AG04450 (cell line): Measurements from ENCODE around the gene LRRC36. TPM values are rescaled to one million over a fixed set of nuclear protein-coding genes. Genes with fewer than 3 reads are reported as not detected.

Experiments
- CTCF ChIA-PET: fragments of 300-600, 350-600 bp; formaldehyde crosslinking; extraction: SDS; loops from one replicate; lab custom pipeline; 2022; ENCODE audit warnings: antibody characterized with exemption, inconsistent platforms; lab: Charles Lee
- POLR2A ChIA-PET: fragments of 350-600 bp; formaldehyde crosslinking; extraction: SDS; loops from one replicate; lab custom pipeline; 2021; ENCODE audit warnings: antibody characterized with exemption, inconsistent platforms; lab: Yijun Ruan, JAX
- DNase-seq: peaks from one replicate; pipeline ENCODE4 v3.0.0-alpha.2; 2011; ENCODE audit warnings: low read depth, low spot score
- H3K27ac ChIP-seq: one replicate; pipeline ENCODE4 v1.5.1; 2012; ENCODE audit warnings: low read depth, low read length, control low read depth
- H3K27me3 ChIP-seq: one replicate; pipeline ENCODE4 v1.6.0; 2012; ENCODE audit warnings: low read length; ENCODE audit not compliant: control insufficient read depth, insufficient read depth
- H3K4me3 ChIP-seq: 2 replicates; pipeline ENCODE4 v1.5.1; 2011; ENCODE audit warnings: mild to moderate bottlenecking, low read depth, low read length, control low read depth
- H3K9me3 ChIP-seq: 2 replicates; pipeline ENCODE4 v1.5.1; 2012; ENCODE audit warnings: low read length; ENCODE audit not compliant: control insufficient read depth, insufficient read depth
- CTCF ChIP-seq: IDR thresholded peaks from 2 replicates; pipeline ENCODE4 v1.5.1; 2011; ENCODE audit warnings: low read depth, low read length, control low read depth, inconsistent platforms
- polyA plus RNA-seq: library from polyadenylated mRNA; depleted of rRNA; stranded (reverse); fragments of >200 nt; gene quantifications from 2 replicates; pipeline ENCODE4 v1.2.3, GENCODE V29; 2011

The LRRC36 gene
- polyA plus RNA-seq, 1 experiment, result 0.41 TPM

- POLR2A ChIA-PET, result no interaction called here
- no peak for DNase-seq
- H3K9me3 ChIP-seq, result peaks cover 7% of the 10 kb centered on the region
- TF ChIP-seq CTCF, result no peak
- no peaks in the 10 kb centered on the region for H3K27me3 ChIP-seq
- H3K27ac ChIP-seq, result no peak overlapping the region
- H3K4me3 ChIP-seq, result no peak overlapping the region
- CTCF ChIA-PET, result no interaction called here
These were observed 22.6 kb upstream of the LRRC36 start for GRCh38 chr16:67304020-67304419.

- no peaks in the 10 kb centered on the region for H3K27me3 ChIP-seq
- POLR2A ChIA-PET, result no interaction called here
- peaks cover 7% of the 10 kb centered on the region for H3K9me3 ChIP-seq
- CTCF ChIA-PET, result no interaction called here
- no peak overlapping the region for H3K27ac ChIP-seq
- no peak for TF ChIP-seq CTCF
- no peak overlapping the region for H3K4me3 ChIP-seq
- no peak for DNase-seq
These were observed 21.2 kb upstream of the LRRC36 start for GRCh38 chr16:67305216-67306071.

- TF ChIP-seq CTCF, result no peak
- POLR2A ChIA-PET, result no interaction called here
- DNase-seq, result no peak
These were observed 16.1 kb upstream of the LRRC36 start for GRCh38 chr16:67310561-67310960.

GRCh38 chr16:67311607-67312488, 14.8 kb upstream of the LRRC36 start:
- Histone ChIP-seq H3K9me3 (no peaks in the 10 kb centered on the region), H3K27ac (peak overlapping the region; percentile 97), H3K27me3 (no peaks in the 10 kb centered on the region), H3K4me3 (no peak overlapping the region)
- DNase-seq, result peak; percentile 100
- TF ChIP-seq CTCF, result no peak
- ChIA-PET CTCF (interaction anchor here (1.4 kb wide), 1 partner anchor 15 kb away, joined by 5 read pairs; the partner anchor contains the start of gene LRRC36), POLR2A (interaction anchor here (0.7 to 1.1 kb wide), 3 partner anchors 15 to 46 kb away, joined by 3 to 4 read pairs (median 3); no protein-coding TSS in a partner anchor)

More at GRCh38 chr16:67310561-67310960, 16.1 kb upstream of the LRRC36 start:
- CTCF ChIA-PET, result interaction anchor here (1.4 kb wide), 1 partner anchor 17 kb away, joined by 5 read pairs; the partner anchor contains the start of gene LRRC36
- H3K9me3 ChIP-seq, result peaks cover 3% of the 10 kb centered on the region; the same call in 1 of the 2 replicates
- H3K27ac ChIP-seq, result no peak overlapping the region
- no peak overlapping the region for H3K4me3 ChIP-seq
- H3K27me3 ChIP-seq, result no peaks in the 10 kb centered on the region
